GM18868 (cell line): ENCODE data around the gene HLA-G.

Experiments
- ATAC-seq: cut with Tn5 transposase; IDR thresholded peaks from one replicate; pipeline ENCODE4 v1.9.1; 2021; ENCODE audit warnings: mild to moderate bottlenecking, moderate library complexity; ENCODE audit not compliant: unreplicated experiment

The HLA-G gene

DNA sequence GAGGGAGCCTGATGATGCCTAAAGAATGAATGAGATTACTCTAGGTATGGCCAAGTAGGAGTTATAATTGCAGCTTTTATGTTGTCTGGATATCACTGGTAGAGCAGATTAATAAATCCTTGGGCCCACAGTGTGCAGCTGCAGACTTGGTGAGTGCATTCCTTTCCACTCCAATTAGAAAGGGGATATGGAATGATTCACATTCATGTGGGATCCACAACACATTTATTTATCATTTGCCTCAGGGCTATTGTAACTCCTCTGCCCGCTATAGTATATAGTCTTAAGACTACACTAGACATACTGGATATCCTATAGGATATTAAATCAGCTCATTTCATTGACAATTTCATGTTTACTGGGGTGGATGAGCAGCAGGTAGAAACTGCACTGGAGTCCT, 11.6 kb upstream of the HLA-G start:
- ATAC-seq = no peak

DNA sequence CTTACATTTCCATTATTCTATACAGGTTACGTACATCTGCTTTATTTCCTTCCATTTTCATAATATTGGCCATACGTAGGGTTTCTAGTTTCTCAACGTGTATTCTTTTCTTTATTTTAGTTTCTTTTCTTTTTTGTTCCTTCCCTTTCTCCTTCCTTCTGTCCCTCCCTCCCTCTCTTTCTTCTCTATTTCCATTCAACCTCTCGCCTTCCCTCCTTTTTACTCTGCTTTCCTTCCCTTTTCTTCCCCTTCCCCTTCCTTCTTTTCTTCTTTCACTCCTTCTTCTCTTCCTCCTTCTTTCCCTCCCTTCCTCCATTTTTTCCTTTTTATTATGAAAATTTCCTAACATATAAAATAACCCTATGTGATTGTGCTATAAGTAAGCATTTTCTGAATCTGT, 8.7 kb upstream of the HLA-G start:
- ATAC-seq = no peak

DNA sequence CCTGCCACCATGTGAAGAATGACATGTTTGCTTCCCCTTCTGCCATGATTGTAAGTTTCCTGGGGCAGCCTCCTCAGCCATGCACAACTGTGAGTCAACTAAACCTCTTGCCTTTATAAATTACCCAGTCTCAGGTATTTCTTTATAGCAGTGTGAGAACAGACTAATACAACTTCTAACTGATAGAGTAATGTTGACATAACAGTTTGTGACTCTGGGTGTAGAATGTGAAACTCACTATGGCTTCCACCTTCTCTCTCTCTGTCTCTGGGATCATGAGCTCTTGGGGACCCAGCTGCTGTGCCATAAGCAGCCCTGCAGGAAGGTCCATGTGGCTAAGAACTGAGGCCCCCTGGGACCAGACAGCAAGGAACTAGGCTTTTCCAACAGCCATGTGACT, 3.5 kb upstream of the HLA-G start:
- no peak for ATAC-seq

DNA sequence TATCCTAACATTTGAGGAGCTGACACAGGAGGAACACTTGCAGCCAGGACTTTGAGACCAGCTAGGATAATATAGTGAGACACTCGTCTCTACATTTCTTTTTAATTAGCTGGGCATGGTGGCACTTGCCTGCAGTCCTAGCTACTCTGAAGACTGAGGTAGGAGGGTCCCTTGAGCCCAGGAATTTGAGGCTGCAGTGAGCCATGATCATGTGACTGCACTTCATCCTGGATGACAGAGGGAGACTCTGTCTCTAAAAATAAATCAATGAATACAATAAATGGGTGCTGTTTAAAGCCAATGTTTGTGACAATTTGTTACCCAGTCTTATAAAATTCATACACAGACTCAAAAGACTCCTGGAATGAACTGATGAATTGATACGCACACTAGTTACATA, 1.8 kb upstream of the HLA-G start:
- no peak for ATAC-seq

DNA sequence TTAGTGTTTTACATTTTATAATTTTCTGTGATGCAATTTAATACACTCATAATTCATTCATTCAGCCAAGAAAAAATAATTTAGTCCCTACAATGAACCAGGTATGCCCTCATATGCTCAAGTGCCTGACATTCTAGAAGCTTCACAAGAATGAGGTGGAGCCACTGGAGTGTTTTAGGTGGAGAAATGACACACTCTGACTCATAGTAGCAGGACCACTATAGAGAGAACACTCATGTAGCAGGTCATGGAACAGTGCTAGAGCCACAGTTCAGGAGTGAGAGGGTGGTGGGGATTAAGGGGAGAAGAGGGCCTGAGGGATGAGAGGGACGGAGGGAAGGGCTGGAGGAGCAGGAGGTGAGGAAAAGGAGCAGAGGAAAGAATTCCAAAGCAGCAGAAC, 1.4 kb upstream of the HLA-G start:
- ATAC-seq = no peak

DNA sequence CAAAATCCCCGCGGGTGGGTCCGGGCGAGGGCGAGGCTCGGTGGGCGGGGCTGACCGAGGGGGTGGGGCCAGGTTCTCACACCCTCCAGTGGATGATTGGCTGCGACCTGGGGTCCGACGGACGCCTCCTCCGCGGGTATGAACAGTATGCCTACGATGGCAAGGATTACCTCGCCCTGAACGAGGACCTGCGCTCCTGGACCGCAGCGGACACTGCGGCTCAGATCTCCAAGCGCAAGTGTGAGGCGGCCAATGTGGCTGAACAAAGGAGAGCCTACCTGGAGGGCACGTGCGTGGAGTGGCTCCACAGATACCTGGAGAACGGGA, 809 bp downstream of the HLA-G start:
- no peak for ATAC-seq

DNA sequence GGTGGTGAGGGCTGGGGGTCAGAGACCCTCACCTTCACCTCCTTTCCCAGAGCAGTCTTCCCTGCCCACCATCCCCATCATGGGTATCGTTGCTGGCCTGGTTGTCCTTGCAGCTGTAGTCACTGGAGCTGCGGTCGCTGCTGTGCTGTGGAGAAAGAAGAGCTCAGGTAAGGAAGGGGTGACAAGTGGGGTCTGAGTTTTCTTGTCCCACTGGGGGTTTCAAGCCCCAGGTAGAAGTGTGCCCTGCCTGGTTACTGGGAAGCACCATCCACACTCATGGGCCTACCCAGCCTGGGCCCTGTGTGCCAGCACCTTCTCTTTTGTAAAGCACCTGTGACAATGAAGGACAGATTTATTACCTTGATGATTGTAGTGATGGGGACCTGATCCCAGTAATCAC, 2.1 kb downstream of the HLA-G start:
- ATAC-seq = no peak

DNA sequence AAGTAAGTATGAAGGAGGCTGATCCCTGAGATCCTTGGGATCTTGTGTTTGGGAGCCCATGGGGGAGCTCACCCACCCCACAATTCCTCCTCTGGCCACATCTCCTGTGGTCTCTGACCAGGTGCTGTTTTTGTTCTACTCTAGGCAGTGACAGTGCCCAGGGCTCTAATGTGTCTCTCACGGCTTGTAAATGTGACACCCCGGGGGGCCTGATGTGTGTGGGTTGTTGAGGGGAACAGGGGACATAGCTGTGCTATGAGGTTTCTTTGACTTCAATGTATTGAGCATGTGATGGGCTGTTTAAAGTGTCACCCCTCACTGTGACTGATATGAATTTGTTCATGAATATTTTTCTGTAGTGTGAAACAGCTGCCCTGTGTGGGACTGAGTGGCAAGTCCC, 2.8 kb downstream of the HLA-G start:
- no peak for ATAC-seq

DNA sequence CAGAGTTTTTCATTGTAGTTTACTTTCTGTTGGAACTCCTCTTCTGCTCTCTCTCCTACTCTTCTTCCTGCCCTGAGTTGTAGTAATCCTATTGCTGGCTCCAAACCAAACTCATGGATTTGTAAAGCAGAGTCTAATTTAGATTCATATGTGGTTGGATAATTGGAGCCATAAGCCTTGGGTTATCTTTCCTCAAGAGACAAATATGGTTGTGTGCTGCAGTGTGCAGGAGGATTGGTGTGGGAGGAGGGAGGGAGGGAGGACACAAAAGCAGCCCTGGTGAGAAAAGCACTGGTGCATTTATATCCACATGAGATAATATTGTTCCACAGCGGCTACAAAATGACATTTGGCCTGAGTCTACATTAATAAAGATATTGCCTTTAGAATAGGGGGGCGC, 4.2 kb downstream of the HLA-G start:
- no peak for ATAC-seq

DNA sequence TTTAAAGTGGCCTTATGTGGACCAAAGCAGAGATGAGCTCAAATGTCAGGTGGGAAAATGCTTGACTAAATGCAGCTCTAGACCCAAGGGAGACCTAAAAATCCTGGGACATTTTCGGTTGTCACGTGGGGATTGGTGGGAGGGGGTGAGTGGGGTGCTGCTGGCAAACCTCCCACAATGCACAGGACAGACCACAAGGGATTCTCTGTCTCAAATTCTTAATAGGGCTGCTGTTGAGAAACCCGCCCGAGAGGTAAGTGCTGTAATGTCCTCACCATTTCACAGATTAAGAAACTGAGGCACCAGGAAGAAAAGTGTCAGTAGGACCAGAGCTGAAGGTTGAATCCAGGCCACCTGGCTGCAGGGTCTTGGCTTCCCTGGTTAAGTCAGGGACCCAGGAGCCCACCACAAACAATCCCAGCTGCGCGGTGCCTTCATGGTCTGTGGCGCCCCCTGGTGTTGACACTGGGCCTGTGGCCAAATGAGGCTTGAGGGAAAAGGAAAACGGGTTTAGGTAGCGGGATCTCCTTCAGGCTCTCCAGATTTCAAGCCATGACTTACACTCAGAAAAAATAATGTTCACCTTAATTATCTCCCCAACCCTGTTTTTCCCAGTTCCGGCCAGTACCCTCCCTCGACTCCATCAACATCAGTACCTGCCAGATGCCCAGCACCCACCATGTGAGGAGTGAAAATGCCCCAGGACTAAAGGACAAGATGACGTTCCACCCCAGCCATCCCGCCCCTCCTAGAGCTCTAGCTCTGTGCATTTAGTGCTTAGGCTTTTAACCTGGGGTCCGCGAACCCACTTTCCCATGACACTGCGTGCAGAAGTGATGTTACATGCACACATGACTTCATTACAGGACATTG, 7.2 kb downstream of the HLA-G start:
- no peak for ATAC-seq

DNA sequence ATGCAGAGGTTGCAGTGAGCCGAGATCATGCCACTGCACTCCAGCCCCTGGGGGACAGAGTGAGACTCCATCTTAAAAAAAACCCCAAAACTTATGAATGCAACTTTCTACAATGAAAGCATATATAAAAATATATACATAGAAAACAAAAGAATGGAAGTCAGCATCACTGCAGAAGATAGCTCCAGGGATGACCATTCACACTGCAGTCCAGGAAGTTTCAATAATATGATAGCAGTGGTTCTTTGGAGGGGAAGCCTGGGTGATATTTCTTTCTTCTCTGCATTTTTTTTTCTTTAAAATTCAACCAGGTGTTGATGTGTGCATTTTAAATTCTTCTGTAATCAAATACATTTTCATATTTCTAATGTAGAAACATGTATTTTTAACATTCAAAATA, 12.3 kb downstream of the HLA-G start:
- no peak for ATAC-seq

DNA sequence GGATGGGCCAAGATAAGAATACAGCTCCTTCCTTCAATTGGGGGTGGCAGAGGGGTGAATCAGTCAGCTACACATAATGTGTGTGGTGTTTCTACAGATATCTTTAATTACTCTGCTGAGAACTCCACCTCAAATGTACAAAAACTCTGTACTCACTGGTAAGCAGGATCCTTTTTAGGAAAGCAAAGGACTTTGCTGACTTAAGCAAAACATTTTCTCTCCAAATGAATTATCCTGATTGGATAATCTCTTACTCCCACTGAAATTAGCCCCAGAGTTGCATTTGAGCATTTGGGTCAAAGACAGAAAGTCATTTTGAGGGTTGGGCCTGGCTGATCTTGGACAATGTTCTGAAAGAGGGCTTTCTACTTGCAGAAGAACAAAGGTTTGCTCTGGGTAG, 13.4 kb downstream of the HLA-G start:
- ATAC-seq = no peak

DNA sequence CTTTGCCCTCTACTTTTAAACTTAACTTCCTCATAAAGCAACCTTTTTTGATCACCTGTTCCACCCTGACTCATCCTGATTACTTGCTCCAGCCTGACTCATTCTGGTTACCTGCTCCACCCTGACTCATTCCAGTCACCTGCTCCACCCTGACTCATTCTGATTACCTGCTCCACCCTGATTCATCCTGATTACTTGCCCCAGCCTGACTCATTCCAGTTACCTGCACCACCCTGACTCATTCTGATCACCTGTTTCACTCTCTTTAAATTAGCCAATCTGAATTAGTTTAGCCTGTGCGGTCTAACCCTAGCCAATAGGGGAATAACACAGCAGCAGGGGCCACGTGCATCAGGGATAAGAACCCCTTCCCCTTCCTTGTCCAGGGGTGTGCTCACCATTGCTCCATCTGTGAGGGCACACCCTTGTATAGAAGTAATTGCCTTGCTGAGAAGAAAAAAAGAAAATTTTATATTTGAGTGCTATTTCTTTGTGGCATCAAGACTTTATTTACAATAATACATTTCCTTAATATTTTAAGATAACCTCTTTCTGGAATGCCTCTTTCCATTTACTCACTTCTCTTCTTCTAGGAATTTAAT, 17.9 kb downstream of the HLA-G start:
- no peak for ATAC-seq

DNA sequence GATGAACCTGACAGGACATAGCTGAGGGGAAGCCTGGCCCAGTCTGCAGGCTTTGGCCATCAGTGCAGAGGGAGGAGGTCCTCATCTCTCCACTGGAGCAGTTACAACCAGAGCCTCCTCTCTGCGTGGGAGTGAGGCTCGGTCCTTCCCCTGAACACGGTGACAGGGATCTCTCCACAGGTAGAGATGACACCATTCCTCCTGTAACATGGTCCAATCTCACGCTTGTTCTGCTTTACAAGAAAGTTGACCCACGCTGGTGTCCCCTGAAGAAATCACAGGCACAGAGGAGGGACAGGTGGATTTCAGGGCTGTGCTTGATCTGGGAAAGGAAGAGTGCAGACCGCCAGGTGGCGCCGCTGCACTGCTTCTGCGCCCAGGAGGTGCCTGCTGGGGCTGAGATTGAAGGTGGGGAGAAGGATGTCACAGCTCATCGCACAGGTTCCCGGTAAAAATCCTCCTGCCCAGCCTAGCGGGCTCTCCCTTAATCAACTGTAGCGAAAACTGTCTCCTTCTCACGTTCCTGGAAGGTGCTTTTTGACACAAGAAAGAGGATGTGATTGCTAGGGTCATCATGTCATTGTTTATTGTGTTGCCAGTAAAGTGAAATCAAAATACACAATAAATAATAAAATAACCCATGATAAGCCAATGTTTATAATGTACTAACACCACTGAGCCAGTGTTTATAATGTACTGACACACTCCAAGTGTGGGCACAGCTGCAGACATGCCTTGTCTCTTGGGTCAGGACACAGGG, 20.4 kb downstream of the HLA-G start:
- ATAC-seq = no peak

DNA sequence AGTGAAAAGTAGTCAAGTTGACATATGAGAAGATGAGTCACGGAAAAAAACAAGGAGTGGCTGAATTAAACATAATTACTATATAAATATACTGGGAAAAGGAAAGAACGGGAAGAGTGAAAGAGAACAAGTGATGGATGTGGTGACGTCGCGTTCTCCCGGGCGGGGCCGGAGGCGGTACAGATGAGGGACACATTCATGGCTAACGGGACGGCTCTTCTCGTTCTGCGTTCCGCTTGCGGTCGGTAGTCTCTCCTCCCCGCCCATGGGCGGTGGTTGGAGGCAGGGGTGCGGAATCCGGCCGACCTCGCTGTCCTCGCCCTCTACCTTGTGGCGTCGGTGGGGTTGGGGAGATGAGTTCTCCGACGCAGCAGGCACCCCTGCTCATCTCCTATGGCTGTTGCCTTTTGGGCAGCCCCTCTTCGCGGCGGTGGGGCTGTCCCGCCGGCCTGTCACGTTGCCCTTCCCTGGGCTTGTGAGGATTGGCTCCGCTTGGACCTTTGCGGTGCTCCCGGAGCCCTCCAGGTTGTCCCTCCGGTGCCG, 22.5 kb downstream of the HLA-G start:
- no peak for ATAC-seq

DNA sequence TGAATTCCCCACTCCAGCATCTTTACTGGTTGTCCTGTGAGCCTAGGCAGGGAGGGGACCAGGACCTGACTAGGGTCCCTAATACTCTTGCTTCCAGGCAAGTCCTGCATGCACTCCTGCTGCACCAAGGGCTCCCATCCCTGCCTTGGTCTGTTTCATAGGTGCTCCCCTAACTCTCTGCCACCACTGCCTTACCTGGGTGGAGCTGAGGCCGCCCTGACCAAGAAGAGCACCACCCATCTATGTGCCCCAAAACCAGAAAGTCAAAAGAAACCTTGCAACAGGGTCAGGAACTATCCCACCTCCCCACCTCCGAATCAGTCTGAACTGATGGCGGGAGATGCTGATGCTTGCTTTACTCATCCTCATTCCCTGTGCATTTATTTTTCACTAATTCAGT, 23.6 kb downstream of the HLA-G start:
- no peak for ATAC-seq

DNA sequence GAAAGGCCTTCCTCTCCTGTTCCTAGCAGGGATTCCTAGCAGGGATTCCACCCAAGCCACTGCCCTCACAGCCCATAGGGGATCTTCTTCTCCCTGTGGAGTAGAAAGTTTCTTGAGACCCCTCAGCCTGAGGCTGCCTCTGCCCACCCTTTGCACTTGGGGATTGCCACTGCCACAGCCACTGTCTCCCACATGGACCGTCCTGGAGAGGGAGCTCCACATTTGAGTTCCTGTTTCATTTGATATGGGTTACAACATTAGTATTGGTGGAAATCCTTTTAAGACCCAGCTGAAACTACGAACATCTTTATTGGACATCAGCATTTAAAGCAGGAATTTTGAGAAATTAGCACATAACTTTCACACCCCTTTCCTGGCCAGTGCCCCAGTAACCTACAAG, 25.6 kb downstream of the HLA-G start:
- ATAC-seq = no peak

DNA sequence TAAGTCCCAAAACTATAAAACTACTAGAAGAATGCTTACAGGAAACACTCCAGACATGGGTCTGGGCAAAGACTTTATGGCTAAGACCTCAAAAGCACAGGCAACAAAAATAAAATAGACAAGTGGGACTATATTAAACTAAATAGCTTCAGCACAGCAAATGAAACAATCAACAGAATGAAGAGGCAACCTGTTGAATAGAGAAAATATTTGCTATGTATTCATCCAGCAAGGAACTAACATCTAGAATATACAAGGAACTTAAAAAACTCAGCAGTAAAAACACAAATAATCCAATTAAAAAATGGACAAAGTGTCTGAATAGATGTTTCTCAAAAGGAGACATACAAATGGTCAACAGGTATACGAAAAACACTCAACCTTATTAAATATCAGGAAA, 30.4 kb downstream of the HLA-G start:
- no peak for ATAC-seq

DNA sequence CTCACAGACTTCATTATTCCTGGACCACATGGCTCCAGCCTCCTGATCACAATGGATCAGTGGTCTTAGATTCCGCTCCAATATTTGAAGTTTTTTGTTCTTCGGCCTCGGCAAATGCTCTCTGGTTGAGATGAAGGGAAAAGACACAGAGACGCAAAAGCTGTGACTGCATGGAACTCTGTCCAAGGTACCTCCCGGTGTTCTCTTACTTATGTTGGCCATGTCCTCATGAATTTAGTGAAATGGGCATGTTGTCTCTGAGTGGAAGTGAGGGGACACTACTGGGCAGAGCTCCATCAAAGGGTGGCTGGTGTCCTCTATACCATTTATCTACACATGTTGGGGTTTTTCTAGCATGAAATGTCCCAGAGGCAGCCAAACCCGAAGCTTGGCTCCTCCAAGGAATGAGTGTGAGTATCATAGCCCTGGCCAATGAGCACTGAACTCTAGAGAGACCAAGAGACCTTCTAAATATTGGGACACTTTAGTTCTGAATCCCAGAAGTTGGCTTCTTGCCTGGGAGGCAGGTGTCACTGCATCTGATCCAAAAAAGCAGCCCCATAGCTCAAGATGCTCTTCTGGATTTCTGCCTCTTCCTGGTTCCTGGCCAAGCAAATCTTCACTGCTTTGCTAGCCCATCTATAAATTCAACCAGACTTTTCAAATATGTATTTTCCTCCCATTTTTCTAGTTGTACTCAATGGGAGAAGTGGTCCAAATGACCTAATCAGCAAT, 34.1 kb downstream of the HLA-G start:
- ATAC-seq = no peak

DNA sequence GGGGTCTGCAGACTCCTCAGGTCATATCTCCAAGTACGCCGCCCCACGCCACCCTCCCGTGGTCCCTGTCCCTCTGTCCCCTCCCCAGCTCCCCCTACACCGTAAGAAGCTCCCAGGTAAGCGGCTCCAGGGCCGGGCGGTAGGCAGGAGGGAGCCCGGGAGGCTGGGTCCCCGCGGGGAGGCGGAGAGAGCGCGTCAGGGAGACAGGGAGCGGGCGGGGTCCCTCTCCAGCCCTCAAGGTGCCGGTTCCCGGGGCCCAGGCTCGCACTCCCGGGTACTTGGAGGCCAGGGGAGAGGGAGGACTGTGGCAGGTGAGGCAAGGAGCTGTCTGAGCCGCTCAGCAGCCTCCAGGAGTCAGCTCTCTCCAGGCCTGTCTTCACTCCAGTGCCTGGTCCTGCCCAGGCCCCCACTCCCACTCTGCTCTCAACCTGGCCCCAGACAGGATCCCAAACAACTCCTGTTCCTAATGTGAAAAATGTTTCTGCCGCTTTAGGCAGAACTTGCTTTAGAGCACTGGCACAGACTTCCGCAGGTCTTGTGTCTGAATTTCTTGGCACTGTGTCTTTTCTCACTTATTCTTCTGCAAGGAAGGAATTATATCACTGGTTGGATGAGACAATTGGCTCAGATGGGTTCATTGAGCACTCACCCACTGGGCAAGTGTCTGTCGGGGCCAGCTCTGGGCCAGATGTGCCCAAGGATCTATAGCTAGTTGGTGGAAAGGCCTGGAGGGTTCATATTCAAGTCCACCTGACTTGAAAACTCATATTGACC, 36.6 kb downstream of the HLA-G start:
- no peak for ATAC-seq
